Measurements from ENCODE around the gene LGALS13.

Gene LGALS13

GRCh38 chr19:39655613-39656012 is 53.3 kb downstream of the LGALS13 start, which contains the start of gene LGALS16:
LGALS16 (plus strand) TSS chr19:39655913; CDS start chr19:39655962, 49 bp downstream.
- Histone ChIP-seq H3K36me3 (ENCODE audit: control insufficient read depth, insufficient read depth, low read length) (no peaks in the 10 kb centered on the region), H3K4me3 (ENCODE audit: extremely low read depth, insufficient read depth, low read length, poor library complexity, severe bottlenecking) (no peak within 1 kb of the TSS), H3K4me1 (ENCODE audit: control insufficient read depth, insufficient read depth, low read length, poor library complexity, severe bottlenecking) (no peaks in the 10 kb centered on the region), H3K9me3 (ENCODE audit: control insufficient read depth, low read length) (no peaks in the 10 kb centered on the region), H3K27ac (ENCODE audit: low read depth, low read length, severe bottlenecking) (no peak within 1 kb of the TSS)
- WGBS, 2 experiments (ENCODE audit: insufficient coverage in 2 of 2): 0% methylated on average over 1 of the region's 3 CpGs

Data from mesodermal cell (in vitro differentiated cells).